SK-N-SH (cell line): Measurements from ENCODE around the gene SYNE1. TPM values are rescaled to one million over a fixed set of nuclear protein-coding genes. Genes with fewer than 3 reads are reported as not detected.

ENCODE experiments used
- CTCF ChIA-PET: fragments of 300-600, 350-600 bp; formaldehyde crosslinking; extraction: SDS; loops from one replicate; lab custom pipeline; 2021; lab: Yijun Ruan, JAX
- POLR2A ChIA-PET: fragments of 350-600 bp; sonication (Branson Sonifier 250); formaldehyde crosslinking; extraction: SDS; loops from one replicate; lab custom pipeline; 2020; ENCODE audit warnings: antibody characterized with exemption, inconsistent platforms; lab: Yijun Ruan, JAX
- DNase-seq: peaks from one replicate; pipeline ENCODE4 v3.0.0; 2012
- H2AFZ ChIP-seq: fragments of 200-600 bp; sonication (generic); 2 replicates; pipeline ENCODE4 v1.8.1; 2016; ENCODE audit warnings: antibody characterized with exemption, mild to moderate bottlenecking, low read depth
- H3F3A ChIP-seq: fragments of 200-600 bp; sonication (generic); replicated peaks from 2 replicates; pipeline ENCODE3; 2016; ENCODE audit warnings: antibody characterized with exemption, mild to moderate bottlenecking; ENCODE audit not compliant: insufficient read depth
- H3K27ac ChIP-seq, 2 experiments: fragments of 200-500 bp in 1 of 2; fragments of 200-600 bp in 1 of 2; sonication (Bioruptor generic) in 1 of 2; sonication (generic), shearing (Covaris generic) in 1 of 2; 2 replicates each; pipeline versions ENCODE4 v1.5.1 to v1.6.1; 2014 to 2016; ENCODE audit warnings: low read depth in 2 of 2, inconsistent platforms in 1 of 2, low read length in 1 of 2, mild to moderate bottlenecking in 1 of 2, mixed read lengths in 1 of 2
- H3K27me3 ChIP-seq: fragments of 200-600 bp; sonication (generic), shearing (Covaris generic); 2 replicates; pipeline ENCODE4 v1.6.1; 2016; ENCODE audit warnings: mixed run types; ENCODE audit not compliant: insufficient read depth
- H3K36me3 ChIP-seq, 2 experiments: fragments of 200-500 bp in 1 of 2; fragments of 200-600 bp in 1 of 2; sonication (Bioruptor generic) in 1 of 2; sonication (generic) in 1 of 2; replicated peaks in 1 of 2; 2 replicates each; pipeline versions ENCODE3 to v1.5.1; 2014 to 2016; ENCODE audit warnings: low read length in 1 of 2, mild to moderate bottlenecking in 1 of 2; ENCODE audit not compliant: insufficient read depth in 2 of 2, control insufficient read depth in 1 of 2
- H3K4me1 ChIP-seq, 2 experiments: fragments of 200-500 bp in 1 of 2; fragments of 200-600 bp in 1 of 2; sonication (Bioruptor generic) in 1 of 2; sonication (generic), shearing (Covaris generic) in 1 of 2; 2 replicates each; pipeline versions ENCODE4 v1.5.1 to v1.6.1; 2014 to 2016; ENCODE audit warnings: low read depth in 1 of 2, low read length in 1 of 2, mixed run types in 1 of 2; ENCODE audit not compliant: insufficient read depth in 2 of 2, control insufficient read depth in 1 of 2
- H3K4me2 ChIP-seq: fragments of 200-600 bp; sonication (generic), shearing (Covaris generic); 2 replicates; pipeline ENCODE4 v1.6.1; 2017; ENCODE audit warnings: mixed run types
- H3K4me3 ChIP-seq, 2 experiments: fragments of 200-500 bp in 1 of 2; fragments of 200-600 bp in 1 of 2; sonication (Bioruptor generic) in 1 of 2; sonication (generic), shearing (Covaris generic) in 1 of 2; 2 replicates each; pipeline versions ENCODE4 v1.5.1 to v1.8.1; 2014 to 2016; ENCODE audit warnings: low read depth in 2 of 2, inconsistent platforms in 1 of 2, low read length in 1 of 2, mild to moderate bottlenecking in 1 of 2, mixed read lengths in 1 of 2, moderate library complexity in 1 of 2
- H3K79me2 ChIP-seq: fragments of 200-600 bp; sonication (generic); 2 replicates; pipeline ENCODE4 v1.8.1; 2017; ENCODE audit warnings: mild to moderate bottlenecking; ENCODE audit not compliant: insufficient read depth
- H3K9ac ChIP-seq: fragments of 200-600 bp; sonication (generic); 2 replicates; pipeline ENCODE4 v1.6.1; 2017; ENCODE audit warnings: mixed run types
- H3K9me2 ChIP-seq: fragments of 200-600 bp; sonication (generic); 2 replicates; pipeline ENCODE4 v1.6.1; 2017; ENCODE audit warnings: mixed run types
- H3K9me3 ChIP-seq: fragments of 200-600 bp; sonication (generic); 2 replicates; pipeline ENCODE4 v1.6.1; 2017; ENCODE audit warnings: mixed run types, mild to moderate bottlenecking, moderate library complexity
- H4K20me1 ChIP-seq: fragments of 200-600 bp; sonication (generic); 2 replicates; pipeline ENCODE4 v1.6.1; 2017; ENCODE audit warnings: mild to moderate bottlenecking, mixed run types; ENCODE audit not compliant: insufficient read depth
- CHD2 ChIP-seq: fragments of 150-350 bp; IDR thresholded peaks from 2 replicates; pipeline ENCODE4 v1.6.1; 2018; ENCODE audit warnings: low read length; ENCODE audit not compliant: partially characterized antibody
- CTCF ChIP-seq: fragments of 200-600 bp; sonication (generic); IDR thresholded peaks from 2 replicates; pipeline ENCODE4 v1.6.1; 2017; ENCODE audit warnings: antibody characterized with exemption, mild to moderate bottlenecking, moderate library complexity
- ELF1 ChIP-seq: IDR thresholded peaks from 2 replicates; pipeline ENCODE4 v1.4.0; 2012
- EP300 ChIP-seq, 2 experiments: IDR thresholded peaks; 2 replicates each; pipeline versions ENCODE4 v1.4.0 to v1.6.1; 2012; ENCODE audit warnings: borderline replicate concordance in 1 of 2, low read depth in 1 of 2, low read length in 1 of 2
- EZH2phosphoT487 ChIP-seq: fragments of 200-600 bp; sonication (generic); IDR thresholded peaks from 2 replicates; pipeline ENCODE4 v1.6.1; 2017; ENCODE audit warnings: low read depth, mixed run types, mild to moderate bottlenecking, antibody characterized with exemption, moderate library complexity, borderline replicate concordance
- GABPA ChIP-seq: IDR thresholded peaks from 2 replicates; pipeline ENCODE4 v1.4.0; 2012; ENCODE audit warnings: low read depth, mild to moderate bottlenecking
- JUND ChIP-seq: IDR thresholded peaks from 2 replicates; pipeline ENCODE4 v1.4.0; 2012
- MAX ChIP-seq: IDR thresholded peaks from 2 replicates; pipeline ENCODE4 v1.4.0; 2012; ENCODE audit warnings: low read depth
- MEF2A ChIP-seq: IDR thresholded peaks from 2 replicates; pipeline ENCODE4 v1.4.0; 2012; ENCODE audit warnings: low read depth, borderline replicate concordance
- MXI1 ChIP-seq: IDR thresholded peaks from 2 replicates; pipeline ENCODE4 v1.6.1; 2012; ENCODE audit warnings: mild to moderate bottlenecking, low read depth, low read length, improper control_type of control experiment
- PBX3 ChIP-seq: IDR thresholded peaks from 2 replicates; pipeline ENCODE4; 2012
- POLR2AphosphoS5 ChIP-seq: IDR thresholded peaks from 2 replicates; pipeline ENCODE4 v1.6.1; 2012; ENCODE audit warnings: low read depth, low read length
- RCOR1 ChIP-seq: fragments of 150-350 bp; IDR thresholded peaks from 2 replicates; pipeline ENCODE4 v1.6.1; 2017; ENCODE audit warnings: antibody characterized with exemption, low read length
- SIN3A ChIP-seq: IDR thresholded peaks from 2 replicates; pipeline ENCODE4 v1.6.1; 2012; ENCODE audit warnings: low read depth, mild to moderate bottlenecking, low read length, moderate library complexity, borderline replicate concordance
- TAF1 ChIP-seq: IDR thresholded peaks from 2 replicates; pipeline ENCODE4 v1.6.1; 2012; ENCODE audit warnings: low read depth, mild to moderate bottlenecking, low read length, moderate library complexity, borderline replicate concordance
- TCF12 ChIP-seq: IDR thresholded peaks from 2 replicates; pipeline ENCODE4 v1.4.0; 2012
- USF1 ChIP-seq: IDR thresholded peaks from 2 replicates; pipeline ENCODE4 v1.4.0; 2012; ENCODE audit warnings: low read depth, borderline replicate concordance
- USF2 ChIP-seq: fragments of 150-350 bp; IDR thresholded peaks from 2 replicates; pipeline ENCODE4 v1.6.1; 2017; ENCODE audit warnings: antibody characterized with exemption, low read length, low read depth, borderline replicate concordance
- ZBTB33 ChIP-seq: IDR thresholded peaks from 2 replicates; pipeline ENCODE4 v1.4.0; 2012; ENCODE audit warnings: low read depth, borderline replicate concordance
- WGBS: methylation state at CpG from one replicate; pipeline ENCODE4 v1.1.6; 2017; ENCODE audit warnings: low lambda C conversion rate; 5-methylcytosine and 5-hydroxymethylcytosine counted together
- polyA plus RNA-seq, 3 experiments: library from polyadenylated mRNA; depleted of rRNA; stranded (reverse); fragments of >200 nt; gene quantifications; 2 replicates each; pipeline ENCODE4 v1.2.3, GENCODE V29; 2012

Gene SYNE1
- polyA plus RNA-seq, 1 of the 3 experiments (the other 2 are of a cell fraction), result 31.1 TPM

- Histone ChIP-seq H3K27ac (peak overlapping the region in 1 of 2 experiments; percentile 95; a peak in 3 of 4 replicates), H3K27me3 (no peaks in the 10 kb centered on the region), H3K9ac (peak overlapping the region; percentile 54), H3K4me3 (no peak overlapping the region), H3K9me2 (no peaks in the 10 kb centered on the region), H3K4me1 (peaks cover 0 to 19% of the 10 kb centered on the region in 2 experiments; a peak in 1 of 4 replicates), H3F3A (peaks cover 57% of the 10 kb centered on the region), H3K79me2 (no peaks in the 10 kb centered on the region), H4K20me1 (no peaks in the 10 kb centered on the region), H3K9me3 (no peaks in the 10 kb centered on the region), H3K36me3 (peaks cover 40 to 64% of the 10 kb centered on the region in 2 experiments), H2AFZ (0 out of 2 replicates have a peak overlapping the region, but pooled peaks have one; percentile 63), H3K4me2 (no peak overlapping the region)
- TF ChIP-seq ELF1 (no peak), TAF1 (no peak), PBX3 (0 out of 2 replicates have a peak, but pooled peaks have one; percentile 7), MAX (peak; percentile 52), MEF2A (peak; percentile 57; the same call in 1 of the 2 replicates), CHD2 (no peak), EP300 (IDR thresholded peaks at IDR 0.05; ENCODE audit: borderline replicate concordance in 1 of 2, low read depth in 1 of 2, low read length in 1 of 2) (no peak), CTCF (no peak), TCF12 (peak; percentile 48), RCOR1 (no peak), USF2 (no peak), JUND (0 out of 2 replicates have a peak, but pooled peaks have one; percentile 9)
- no peak for DNase-seq
- CTCF ChIA-PET, result interaction anchor here (0.8 to 4.8 kb wide), 3 partner anchors 14 to 433 kb away, joined by 3 to 21 read pairs (median 12); no protein-coding TSS in a partner anchor
- POLR2A ChIA-PET, result no interaction called here
- WGBS, result 64% methylated on average over 7 of the region's 7 CpGs
Measured at GRCh38 chr6:152316024-152316423, 321.1 kb downstream of the SYNE1 start.

GRCh38 chr6:152314483-152314832, 322.7 kb downstream of the SYNE1 start:
- POLR2A ChIA-PET, result no interaction called here
- Histone ChIP-seq H3K4me1 (peaks cover 0 to 19% of the 10 kb centered on the region in 2 experiments; a peak in 1 of 4 replicates), H4K20me1 (no peaks in the 10 kb centered on the region), H3K9me2 (no peaks in the 10 kb centered on the region), H3K4me3 (no peak overlapping the region), H3K9me3 (no peaks in the 10 kb centered on the region), H2AFZ (peak overlapping the region; percentile 49; the same call in 1 of the 2 replicates), H3F3A (peaks cover 53% of the 10 kb centered on the region), H3K27me3 (no peaks in the 10 kb centered on the region), H3K27ac (peak overlapping the region; percentile 65 to 95; a peak in 3 of 4 replicates), H3K4me2 (no peak overlapping the region), H3K79me2 (peaks cover 6% of the 10 kb centered on the region; the same call in 1 of the 2 replicates), H3K9ac (peak overlapping the region; percentile 35), H3K36me3 (peaks cover 46 to 60% of the 10 kb centered on the region in 2 experiments)
- DNase-seq, result no peak
- CTCF ChIA-PET, result interaction anchor here (1.2 to 3.4 kb wide), 2 partner anchors 13 to 24 kb away, joined by 3 to 12 read pairs; no protein-coding TSS in a partner anchor
- 98% methylated on average over 5 of the region's 5 CpGs for WGBS
- TF ChIP-seq JUND, result no peak
- no peak for TF ChIP-seq USF1
- no peak for TF ChIP-seq MAX
- TF ChIP-seq MXI1, result no peak
- TF ChIP-seq TCF12, result no peak
- no peak for TF ChIP-seq MEF2A
- TF ChIP-seq ELF1, result no peak
- no peak for TF ChIP-seq EZH2phosphoT487
- TF ChIP-seq SIN3A, result no peak
- no peak for TF ChIP-seq GABPA
- TF ChIP-seq POLR2AphosphoS5, result no peak
- TF ChIP-seq ZBTB33, result no peak
